OCI-LY3 (cell line): Measurements from ENCODE around the gene GRIK4.

Source experiments
- H2AFZ ChIP-seq: fragments of 200-600, 300-600 bp; shearing (Covaris generic); 2 replicates; pipeline ENCODE4 v1.6.0; 2014; ENCODE audit warnings: antibody characterized with exemption, low read depth, low read length
- H3K27ac ChIP-seq: fragments of 200-600, 300-600 bp; sonication (generic); 2 replicates; pipeline ENCODE4 v1.5.1; 2014; ENCODE audit warnings: mild to moderate bottlenecking, low read length, moderate library complexity, mixed read lengths
- H3K27me3 ChIP-seq: fragments of 200-600, 300-600 bp; sonication (generic); 2 replicates; pipeline ENCODE4 v1.6.1; 2014; ENCODE audit warnings: low read depth, low read length, mixed read lengths
- H3K36me3 ChIP-seq: fragments of 200-600, 300-600 bp; sonication (generic); replicated peaks from 2 replicates; pipeline ENCODE3; 2014; ENCODE audit warnings: low read depth, low read length, mixed read lengths
- H3K4me1 ChIP-seq: fragments of 300-600, 200-600 bp; sonication (generic); 2 replicates; pipeline ENCODE4 v1.6.1; 2014; ENCODE audit warnings: low read length, mixed read lengths
- H3K4me2 ChIP-seq: fragments of 200-600, 300-600 bp; sonication (generic); 2 replicates; pipeline ENCODE4 v1.6.1; 2014; ENCODE audit warnings: low read length, mixed read lengths
- H3K4me3 ChIP-seq: fragments of 300-600, 200-600 bp; sonication (generic); 2 replicates; pipeline ENCODE4 v1.5.1; 2014; ENCODE audit warnings: antibody characterized with exemption, mild to moderate bottlenecking, low read length, moderate library complexity
- H3K79me2 ChIP-seq: fragments of 300-600, 200-600 bp; shearing (Covaris generic); 2 replicates; pipeline ENCODE4 v1.6.1; 2014; ENCODE audit warnings: mild to moderate bottlenecking, low read length, mixed read lengths
- H3K9ac ChIP-seq: fragments of 300-600, 200-600 bp; shearing (Covaris generic); 2 replicates; pipeline ENCODE4 v1.6.0; 2014; ENCODE audit warnings: mild to moderate bottlenecking, low read length, moderate library complexity
- H3K9me3 ChIP-seq: fragments of 200-600, 300-600 bp; shearing (Covaris generic); 2 replicates; pipeline ENCODE4 v1.6.1; 2014; ENCODE audit warnings: low read length, mixed read lengths; ENCODE audit not compliant: insufficient read depth
- H4K20me1 ChIP-seq: fragments of 200-600, 300-600 bp; sonication (generic); 2 replicates; pipeline ENCODE4 v1.6.1; 2016; ENCODE audit warnings: low read length, mixed read lengths; ENCODE audit not compliant: insufficient read depth
- CTCF ChIP-seq: fragments of 200-600, 300-600 bp; sonication (generic); IDR thresholded peaks from 2 replicates; pipeline ENCODE4 v1.5.1; 2014; ENCODE audit warnings: antibody characterized with exemption, low read length, low read depth
- EZH2phosphoT487 ChIP-seq: fragments of 200-600 bp; shearing (Covaris generic); IDR thresholded peaks from 2 replicates; pipeline ENCODE4 v1.6.1; 2018; ENCODE audit warnings: antibody characterized with exemption, mixed run types, low read depth

The GRIK4 gene

GRCh38 chr11:120536091-120536796 is 24.7 kb downstream of the GRIK4 start:
- Histone ChIP-seq H3K27me3 (peaks cover 23% of the 10 kb centered on the region), H4K20me1 (no peaks in the 10 kb centered on the region), H2AFZ (no peak overlapping the region), H3K79me2 (no peaks in the 10 kb centered on the region), H3K36me3 (no peaks in the 10 kb centered on the region), H3K9me3 (no peaks in the 10 kb centered on the region), H3K4me1 (peaks cover 1% of the 10 kb centered on the region), H3K27ac (no peak overlapping the region), H3K4me2 (no peak overlapping the region), H3K4me3 (no peak overlapping the region), H3K9ac (no peak overlapping the region)
- TF ChIP-seq CTCF, result no peak

- no peak overlapping the region for H3K9ac ChIP-seq
- no peak for TF ChIP-seq CTCF
- H4K20me1 ChIP-seq, result no peaks in the 10 kb centered on the region
- no peak overlapping the region for H3K4me2 ChIP-seq
- no peak overlapping the region for H2AFZ ChIP-seq
- no peaks in the 10 kb centered on the region for H3K9me3 ChIP-seq
- no peaks in the 10 kb centered on the region for H3K4me1 ChIP-seq
- no peak overlapping the region for H3K27ac ChIP-seq
- H3K79me2 ChIP-seq, result no peaks in the 10 kb centered on the region
- H3K4me3 ChIP-seq, result no peak overlapping the region
- peaks cover 23% of the 10 kb centered on the region for H3K27me3 ChIP-seq
- H3K36me3 ChIP-seq, result no peaks in the 10 kb centered on the region
Measured at GRCh38 chr11:120536797-120537169, 25.2 kb downstream of the GRIK4 start.

GRCh38 chr11:120537996-120538395 is 26.4 kb downstream of the GRIK4 start:
- TF ChIP-seq CTCF (no peak), EZH2phosphoT487 (no peak)

GRCh38 chr11:120538707-120539106 is 27.2 kb downstream of the GRIK4 start:
- H3K27me3 ChIP-seq, result peaks cover 25% of the 10 kb centered on the region; the same call in 1 of the 2 replicates
- H3K27ac ChIP-seq, result no peak overlapping the region
- TF ChIP-seq CTCF (no peak), EZH2phosphoT487 (no peak)
- no peak overlapping the region for H3K4me3 ChIP-seq
- H3K9ac ChIP-seq, result no peak overlapping the region
- no peaks in the 10 kb centered on the region for H3K4me1 ChIP-seq
- no peaks in the 10 kb centered on the region for H3K79me2 ChIP-seq
- H2AFZ ChIP-seq, result no peak overlapping the region
- H3K4me2 ChIP-seq, result no peak overlapping the region
- H3K9me3 ChIP-seq, result no peaks in the 10 kb centered on the region
- no peaks in the 10 kb centered on the region for H4K20me1 ChIP-seq
- no peaks in the 10 kb centered on the region for H3K36me3 ChIP-seq

More at GRCh38 chr11:120537996-120538395, 26.4 kb downstream of the GRIK4 start:
- no peaks in the 10 kb centered on the region for H3K9me3 ChIP-seq
- H3K27ac ChIP-seq, result no peak overlapping the region
- H3K79me2 ChIP-seq, result no peaks in the 10 kb centered on the region
- no peaks in the 10 kb centered on the region for H3K4me1 ChIP-seq
- no peak overlapping the region for H3K9ac ChIP-seq
- H3K27me3 ChIP-seq, result peaks cover 25% of the 10 kb centered on the region; the same call in 1 of the 2 replicates
- H3K36me3 ChIP-seq, result no peaks in the 10 kb centered on the region
- no peak overlapping the region for H2AFZ ChIP-seq
- no peak overlapping the region for H3K4me3 ChIP-seq
- no peaks in the 10 kb centered on the region for H4K20me1 ChIP-seq
- H3K4me2 ChIP-seq, result no peak overlapping the region
